Choroid plexus epithelial cell (primary cell): ENCODE results near the gene HIVEP3.

ENCODE experiments used
- DNase-seq: peaks from one replicate; pipeline ENCODE4 v3.0.0-alpha.2; 2010; ENCODE audit warnings: low read depth
- H3K4me3 ChIP-seq: 2 replicates; pipeline ENCODE4 v1.5.1; 2011; ENCODE audit warnings: low read depth, mild to moderate bottlenecking, control low read depth, low read length, moderate library complexity
- TF ChIP-seq, protein P1 (sequence below): conservative IDR thresholded peaks from 2 replicates; pipeline ENCODE4 v1.5.1; 2011; ENCODE audit warnings: low read depth, mild to moderate bottlenecking, control low read depth, inconsistent platforms, low read length, moderate library complexity

Gene HIVEP3

DNA sequence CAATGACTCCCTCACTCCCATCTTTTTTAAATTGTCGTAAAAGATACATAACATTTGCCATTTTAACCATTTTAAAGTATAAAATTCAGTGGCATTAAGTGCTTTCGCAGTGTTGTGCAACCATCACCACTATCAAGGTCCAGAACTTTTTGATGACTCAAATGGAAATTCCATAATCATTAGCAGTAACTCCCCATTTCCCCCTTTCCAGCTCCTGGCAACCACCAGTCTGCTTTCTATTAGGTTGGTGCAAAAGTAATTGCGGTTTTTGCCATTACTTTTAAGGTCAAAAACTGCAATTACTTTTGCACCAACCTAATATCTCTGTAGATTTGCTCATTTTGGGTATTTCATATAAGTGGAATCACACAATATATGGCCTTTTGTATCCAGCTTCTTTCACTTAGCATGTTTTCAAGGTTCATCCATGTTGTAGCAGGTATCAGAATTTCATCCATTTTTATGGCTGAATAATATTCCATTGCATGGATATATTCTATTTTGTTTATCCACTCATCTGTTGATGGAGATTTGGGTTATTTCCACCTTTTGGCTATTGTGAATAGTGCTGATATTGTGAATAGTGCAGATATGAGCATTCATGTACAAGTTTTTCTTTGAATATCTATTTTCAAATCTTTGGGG is 159.7 kb downstream of the HIVEP3 start:
- TF ChIP-seq, protein P1, sequence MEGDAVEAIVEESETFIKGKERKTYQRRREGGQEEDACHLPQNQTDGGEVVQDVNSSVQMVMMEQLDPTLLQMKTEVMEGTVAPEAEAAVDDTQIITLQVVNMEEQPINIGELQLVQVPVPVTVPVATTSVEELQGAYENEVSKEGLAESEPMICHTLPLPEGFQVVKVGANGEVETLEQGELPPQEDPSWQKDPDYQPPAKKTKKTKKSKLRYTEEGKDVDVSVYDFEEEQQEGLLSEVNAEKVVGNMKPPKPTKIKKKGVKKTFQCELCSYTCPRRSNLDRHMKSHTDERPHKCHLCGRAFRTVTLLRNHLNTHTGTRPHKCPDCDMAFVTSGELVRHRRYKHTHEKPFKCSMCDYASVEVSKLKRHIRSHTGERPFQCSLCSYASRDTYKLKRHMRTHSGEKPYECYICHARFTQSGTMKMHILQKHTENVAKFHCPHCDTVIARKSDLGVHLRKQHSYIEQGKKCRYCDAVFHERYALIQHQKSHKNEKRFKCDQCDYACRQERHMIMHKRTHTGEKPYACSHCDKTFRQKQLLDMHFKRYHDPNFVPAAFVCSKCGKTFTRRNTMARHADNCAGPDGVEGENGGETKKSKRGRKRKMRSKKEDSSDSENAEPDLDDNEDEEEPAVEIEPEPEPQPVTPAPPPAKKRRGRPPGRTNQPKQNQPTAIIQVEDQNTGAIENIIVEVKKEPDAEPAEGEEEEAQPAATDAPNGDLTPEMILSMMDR: no peak
- peak; percentile 80 for DNase-seq

DNA sequence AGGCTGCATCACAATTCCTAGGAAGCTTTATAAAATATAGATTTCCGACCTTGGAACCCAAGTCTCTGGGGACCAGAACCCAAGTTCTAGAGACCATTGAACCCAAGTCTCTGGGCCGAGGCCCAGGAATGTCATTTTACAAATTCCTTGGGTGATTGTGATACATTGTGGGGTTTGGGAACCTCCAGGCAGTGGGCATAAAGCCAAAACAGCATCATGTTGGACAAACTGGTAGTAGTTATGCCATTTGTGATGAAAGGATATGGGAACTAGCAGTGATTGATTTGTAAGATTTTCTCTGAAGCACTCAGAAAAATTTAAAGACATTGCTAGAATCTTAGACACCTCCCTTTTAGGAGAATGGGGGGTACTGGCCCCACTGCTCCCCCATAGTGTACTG is 160.2 kb downstream of the HIVEP3 start:
- H3K4me3 ChIP-seq: no peak overlapping the region
- TF ChIP-seq, protein P1: no peak
- DNase-seq: peak; percentile 34

More for the DNA sequence above, 159.7 kb downstream of the HIVEP3 start:
- no peak overlapping the region for H3K4me3 ChIP-seq

DNA sequence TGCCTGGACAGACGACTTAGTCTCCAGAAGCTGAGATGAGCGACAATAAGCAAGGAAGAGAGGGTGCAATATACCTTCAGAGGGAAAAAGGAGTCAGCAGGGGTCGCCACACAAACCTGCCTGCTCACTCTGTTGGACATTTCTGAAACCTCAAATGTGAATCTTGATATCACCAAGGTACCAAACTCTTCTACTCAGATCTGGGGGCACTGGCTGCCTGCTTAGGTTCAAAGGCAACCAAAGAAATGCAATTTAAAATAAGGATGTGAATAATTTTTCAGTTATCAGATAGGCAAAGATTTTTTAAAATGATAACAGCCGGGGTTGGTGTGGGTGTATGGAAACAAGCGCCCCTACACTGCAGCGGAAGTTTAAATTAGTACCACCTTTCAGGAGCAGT is 164.2 kb downstream of the HIVEP3 start:
- no peak overlapping the region for H3K4me3 ChIP-seq
- DNase-seq: no peak
- TF ChIP-seq, protein P1: peak; percentile 33

DNA sequence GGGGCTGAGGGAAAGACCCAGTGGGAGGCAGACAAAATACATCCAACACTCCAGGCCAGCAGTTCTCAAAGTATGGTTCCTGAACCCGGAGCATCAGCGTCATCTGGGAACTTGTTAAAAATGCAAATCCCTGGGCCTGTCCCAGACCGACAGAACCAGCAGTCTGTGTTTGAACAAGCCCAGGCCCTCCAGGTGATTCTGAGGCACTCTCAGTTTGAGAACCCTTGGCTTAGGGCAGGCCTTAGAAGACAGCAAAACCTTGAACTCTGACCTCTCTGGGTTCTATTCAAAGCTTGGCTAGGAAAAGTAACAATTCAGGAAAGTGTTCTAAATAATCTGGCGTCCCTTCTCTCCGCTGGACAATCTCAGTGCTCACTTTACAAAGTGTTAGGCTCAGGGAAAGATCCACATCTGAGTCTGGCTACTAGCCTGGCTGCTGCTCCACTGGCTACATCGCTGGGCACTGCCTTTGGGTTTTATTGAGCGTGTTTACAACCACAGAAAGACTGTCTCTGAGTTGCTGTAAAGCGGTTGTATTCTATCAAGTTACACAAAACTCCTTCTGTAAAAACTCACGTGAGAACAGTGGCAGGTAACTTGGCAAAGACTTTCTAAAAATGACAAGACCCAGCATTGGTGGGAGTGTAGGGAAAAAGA is 166.1 kb downstream of the HIVEP3 start:
- TF ChIP-seq, protein P1: no peak
- no peak overlapping the region for H3K4me3 ChIP-seq
- no peak for DNase-seq

DNA sequence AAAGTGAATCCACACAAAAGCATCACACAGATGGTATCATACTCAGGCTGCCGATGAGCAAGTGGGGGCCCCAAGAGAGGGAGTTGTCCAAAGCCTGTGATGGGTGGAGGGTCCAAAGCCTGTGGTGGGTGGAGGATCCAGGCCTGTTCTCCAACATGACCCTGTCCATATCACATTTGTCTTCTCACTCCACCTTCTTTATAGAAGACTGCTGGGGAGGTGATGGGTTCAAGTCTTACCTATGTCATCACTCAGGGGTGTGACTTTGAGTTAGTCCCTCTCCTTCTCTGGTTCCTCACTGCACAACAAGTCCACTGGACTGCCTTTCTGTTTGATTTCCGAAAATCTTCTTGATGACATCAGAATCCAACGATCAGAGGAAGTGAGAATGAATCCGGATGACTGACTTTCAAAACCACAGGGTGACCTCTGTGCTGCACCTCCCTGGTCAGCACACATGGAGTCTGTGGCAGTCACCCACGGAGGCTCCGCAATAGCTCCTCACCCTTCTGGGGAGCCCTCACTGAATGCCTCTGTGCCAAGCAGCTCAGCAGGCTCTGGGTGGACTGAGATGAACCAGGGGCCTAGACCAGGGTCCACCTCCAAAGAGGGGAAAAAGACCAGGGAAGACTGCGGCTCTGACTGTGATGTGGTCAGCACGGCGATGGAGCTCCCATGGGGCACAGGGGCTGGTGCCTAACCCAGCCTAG is 166.8 kb downstream of the HIVEP3 start:
- no peak overlapping the region for H3K4me3 ChIP-seq
- peak; percentile 93 for DNase-seq
- TF ChIP-seq, protein P1: no peak

DNA sequence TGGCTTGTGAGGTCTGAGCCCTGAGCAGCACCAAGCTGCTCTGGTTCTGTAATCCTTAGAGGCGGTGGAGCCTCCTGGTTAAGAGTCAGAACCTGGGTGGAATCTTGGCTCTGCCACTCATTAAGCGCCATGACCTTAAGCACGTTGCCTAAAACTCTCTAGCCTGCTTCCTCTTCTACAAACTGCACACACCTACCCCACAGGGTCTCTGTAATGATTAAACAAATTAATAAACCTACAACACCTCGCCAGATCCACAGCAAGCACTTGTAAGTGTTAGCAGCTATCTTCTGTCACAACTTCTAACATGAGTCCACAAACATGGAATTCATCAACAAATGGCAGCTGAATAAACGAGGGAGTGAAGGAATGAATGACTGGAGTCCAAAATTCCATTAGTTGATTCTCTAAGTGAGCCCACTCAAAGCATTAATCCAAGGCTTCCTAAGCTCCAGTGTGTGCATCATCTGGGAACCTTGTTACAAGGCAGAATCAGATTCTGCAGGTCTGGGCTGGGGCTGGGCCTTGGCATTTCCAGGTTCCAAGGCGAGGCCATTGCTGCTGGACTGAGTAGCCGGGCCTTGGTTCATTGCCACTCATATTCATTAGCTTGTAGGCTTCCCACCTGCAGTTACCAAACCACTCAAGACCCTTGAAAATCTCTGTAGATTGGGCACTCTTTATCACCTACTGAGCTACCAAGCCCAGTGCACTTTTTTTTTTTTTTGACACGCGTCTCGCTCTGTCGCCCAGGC is 168.6 kb downstream of the HIVEP3 start:
- H3K4me3 ChIP-seq: no peak overlapping the region
- DNase-seq: no peak
- TF ChIP-seq, protein P1: no peak
